Measurements from ENCODE around the gene GFPT1.

The GFPT1 gene

GRCh38 chr2:69382547-69382946, 4.5 kb downstream of the GFPT1 start:
- Histone ChIP-seq H2AFZ (ENCODE audit: low read length) (no peak overlapping the region), H3K27me3 (ENCODE audit: insufficient read depth, low read length, poor library complexity, severe bottlenecking) (no peaks in the 10 kb centered on the region), H3K36me3 (ENCODE audit: insufficient read depth, low read length) (no peaks in the 10 kb centered on the region), H3K9me2 (replicated peaks; ENCODE audit: low read depth, low read length) (no peaks in the 10 kb centered on the region), H3K4me1 (ENCODE audit: insufficient read depth, low read length, poor library complexity, severe bottlenecking) (peaks cover 42% of the 10 kb centered on the region), H3K9me3 (ENCODE audit: insufficient read depth, low read depth, low read length) (no peaks in the 10 kb centered on the region), H4K20me1 (ENCODE audit: insufficient read depth, low read length, poor library complexity, severe bottlenecking) (peaks cover 80% of the 10 kb centered on the region), H3F3A (ENCODE audit: low read depth) (no peaks in the 10 kb centered on the region), H3K9ac (ENCODE audit: low read depth, low read length, poor library complexity, severe bottlenecking) (peak overlapping the region; percentile 21), H3K4me2 (ENCODE audit: low read depth, low read length, poor library complexity, severe bottlenecking) (peak overlapping the region; percentile 81), H3K79me2 (ENCODE audit: insufficient read depth, low read length) (peaks cover 96% of the 10 kb centered on the region), H3K4me3 (ENCODE audit: low read length, poor library complexity, severe bottlenecking) (peak overlapping the region; percentile 86)
- TF ChIP-seq, protein P1, sequence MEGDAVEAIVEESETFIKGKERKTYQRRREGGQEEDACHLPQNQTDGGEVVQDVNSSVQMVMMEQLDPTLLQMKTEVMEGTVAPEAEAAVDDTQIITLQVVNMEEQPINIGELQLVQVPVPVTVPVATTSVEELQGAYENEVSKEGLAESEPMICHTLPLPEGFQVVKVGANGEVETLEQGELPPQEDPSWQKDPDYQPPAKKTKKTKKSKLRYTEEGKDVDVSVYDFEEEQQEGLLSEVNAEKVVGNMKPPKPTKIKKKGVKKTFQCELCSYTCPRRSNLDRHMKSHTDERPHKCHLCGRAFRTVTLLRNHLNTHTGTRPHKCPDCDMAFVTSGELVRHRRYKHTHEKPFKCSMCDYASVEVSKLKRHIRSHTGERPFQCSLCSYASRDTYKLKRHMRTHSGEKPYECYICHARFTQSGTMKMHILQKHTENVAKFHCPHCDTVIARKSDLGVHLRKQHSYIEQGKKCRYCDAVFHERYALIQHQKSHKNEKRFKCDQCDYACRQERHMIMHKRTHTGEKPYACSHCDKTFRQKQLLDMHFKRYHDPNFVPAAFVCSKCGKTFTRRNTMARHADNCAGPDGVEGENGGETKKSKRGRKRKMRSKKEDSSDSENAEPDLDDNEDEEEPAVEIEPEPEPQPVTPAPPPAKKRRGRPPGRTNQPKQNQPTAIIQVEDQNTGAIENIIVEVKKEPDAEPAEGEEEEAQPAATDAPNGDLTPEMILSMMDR (conservative IDR thresholded peaks at IDR 0.05; ENCODE audit: low read length) = no peak
- TF ChIP-seq EZH2phosphoT487 (IDR thresholded peaks at IDR 0.05; ENCODE audit: borderline replicate concordance) = no peak

DNA sequence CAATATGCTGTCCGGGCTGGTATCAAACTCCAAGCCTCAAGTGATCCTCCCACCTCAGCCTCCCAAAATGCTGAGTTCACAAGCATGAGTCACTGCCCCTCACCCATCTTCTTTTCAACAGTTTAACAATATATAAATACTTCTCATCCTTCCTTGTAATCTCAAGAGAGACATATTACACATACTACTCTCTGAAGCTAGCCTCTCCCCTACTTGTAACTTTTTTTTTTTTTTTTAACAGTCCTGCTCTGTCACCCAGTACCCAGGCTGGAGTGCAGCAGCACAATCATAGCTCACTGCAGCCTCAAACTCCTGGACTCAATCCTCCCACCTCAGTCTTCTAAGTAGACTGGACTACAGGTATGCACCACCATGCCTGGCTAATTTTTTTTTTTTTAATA, 5.7 kb downstream of the GFPT1 start:
- Histone ChIP-seq H3K4me3 (ENCODE audit: low read length, poor library complexity, severe bottlenecking) (peak overlapping the region; percentile 86), H4K20me1 (ENCODE audit: insufficient read depth, low read length, poor library complexity, severe bottlenecking) (peaks cover 86% of the 10 kb centered on the region), H3K27me3 (ENCODE audit: insufficient read depth, low read length, poor library complexity, severe bottlenecking) (no peaks in the 10 kb centered on the region), H2AFZ (ENCODE audit: low read length) (no peak overlapping the region), H3K4me2 (ENCODE audit: low read depth, low read length, poor library complexity, severe bottlenecking) (peak overlapping the region; percentile 81), H3K9ac (ENCODE audit: low read depth, low read length, poor library complexity, severe bottlenecking) (no peak overlapping the region), H3K79me2 (ENCODE audit: insufficient read depth, low read length) (peaks cover 97% of the 10 kb centered on the region), H3K9me2 (replicated peaks; ENCODE audit: low read depth, low read length) (no peaks in the 10 kb centered on the region), H3K9me3 (ENCODE audit: insufficient read depth, low read depth, low read length) (no peaks in the 10 kb centered on the region), H3K36me3 (ENCODE audit: insufficient read depth, low read length) (no peaks in the 10 kb centered on the region), H3F3A (ENCODE audit: low read depth) (peaks cover 3% of the 10 kb centered on the region; the same call in 1 of the 2 replicates), H3K4me1 (ENCODE audit: insufficient read depth, low read length, poor library complexity, severe bottlenecking) (peaks cover 39% of the 10 kb centered on the region)
- TF ChIP-seq, protein P1 (conservative IDR thresholded peaks at IDR 0.05; ENCODE audit: low read length) = no peak
- TF ChIP-seq EZH2phosphoT487 (IDR thresholded peaks at IDR 0.05; ENCODE audit: borderline replicate concordance) = no peak

- Histone ChIP-seq H3F3A (ENCODE audit: low read depth) (peaks cover 3% of the 10 kb centered on the region; the same call in 1 of the 2 replicates), H3K9me2 (replicated peaks; ENCODE audit: low read depth, low read length) (no peaks in the 10 kb centered on the region), H2AFZ (ENCODE audit: low read length) (no peak overlapping the region), H3K79me2 (ENCODE audit: insufficient read depth, low read length) (peaks cover 97% of the 10 kb centered on the region), H3K4me2 (ENCODE audit: low read depth, low read length, poor library complexity, severe bottlenecking) (peak overlapping the region; percentile 81), H3K36me3 (ENCODE audit: insufficient read depth, low read length) (no peaks in the 10 kb centered on the region), H3K27me3 (ENCODE audit: insufficient read depth, low read length, poor library complexity, severe bottlenecking) (no peaks in the 10 kb centered on the region), H4K20me1 (ENCODE audit: insufficient read depth, low read length, poor library complexity, severe bottlenecking) (peaks cover 85% of the 10 kb centered on the region), H3K9ac (ENCODE audit: low read depth, low read length, poor library complexity, severe bottlenecking) (no peak overlapping the region), H3K9me3 (ENCODE audit: insufficient read depth, low read depth, low read length) (no peaks in the 10 kb centered on the region), H3K4me1 (ENCODE audit: insufficient read depth, low read length, poor library complexity, severe bottlenecking) (peaks cover 35% of the 10 kb centered on the region), H3K4me3 (ENCODE audit: low read length, poor library complexity, severe bottlenecking) (no peak overlapping the region)
- TF ChIP-seq EZH2phosphoT487 (IDR thresholded peaks at IDR 0.05; ENCODE audit: borderline replicate concordance) = no peak
- TF ChIP-seq, protein P1 (conservative IDR thresholded peaks at IDR 0.05; ENCODE audit: low read length) = no peak
Observed at GRCh38 chr2:69380072-69380917, 6.7 kb downstream of the GFPT1 start.

Measured in Loucy (cell line).